Measurements from ENCODE around the gene RAD51B.

Gene RAD51B

DNA sequence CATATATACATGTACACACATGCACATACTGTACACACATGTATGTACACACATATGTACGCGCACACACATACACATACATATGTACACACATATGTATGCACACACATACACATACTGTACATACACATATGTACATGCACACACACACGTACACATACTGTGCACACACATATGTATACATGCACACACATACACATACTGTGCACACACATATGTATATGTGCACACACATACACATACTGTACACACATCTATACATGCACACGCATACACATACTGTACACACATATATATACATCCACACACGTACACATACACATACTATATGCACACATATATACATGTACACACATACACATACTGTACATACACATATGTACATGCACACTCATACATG, 853.9 kb downstream of the RAD51B start:
- Histone ChIP-seq H3K4me3 (ENCODE audit: low read depth, low read length) (no peak overlapping the region), H3K36me3 (ENCODE audit: control insufficient read depth in 2 of 2, insufficient read depth in 1 of 2, low read length in 2 of 2) (no peaks in the 10 kb centered on the region), H3K27ac (ENCODE audit: extremely low read depth, low read depth, low read length) (no peak overlapping the region), H3K4me1 (ENCODE audit: control insufficient read depth, insufficient read depth, low read length) (no peaks in the 10 kb centered on the region), H3K9me3 (ENCODE audit: control insufficient read depth, insufficient read depth, low read depth, low read length) (no peaks in the 10 kb centered on the region)
- CTCF ChIA-PET, result no interaction called here
- TF ChIP-seq, protein P1, sequence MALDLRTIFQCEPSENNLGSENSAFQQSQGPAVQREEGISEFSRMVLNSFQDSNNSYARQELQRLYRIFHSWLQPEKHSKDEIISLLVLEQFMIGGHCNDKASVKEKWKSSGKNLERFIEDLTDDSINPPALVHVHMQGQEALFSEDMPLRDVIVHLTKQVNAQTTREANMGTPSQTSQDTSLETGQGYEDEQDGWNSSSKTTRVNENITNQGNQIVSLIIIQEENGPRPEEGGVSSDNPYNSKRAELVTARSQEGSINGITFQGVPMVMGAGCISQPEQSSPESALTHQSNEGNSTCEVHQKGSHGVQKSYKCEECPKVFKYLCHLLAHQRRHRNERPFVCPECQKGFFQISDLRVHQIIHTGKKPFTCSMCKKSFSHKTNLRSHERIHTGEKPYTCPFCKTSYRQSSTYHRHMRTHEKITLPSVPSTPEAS (tag by site-specific recombination; IDR thresholded peaks at IDR 0.05), result peak; percentile 76
- TF ChIP-seq ZNF2 (tag by site-specific recombination; IDR thresholded peaks at IDR 0.05), result no peak
- POLR2A ChIA-PET, result no interaction called here

DNA sequence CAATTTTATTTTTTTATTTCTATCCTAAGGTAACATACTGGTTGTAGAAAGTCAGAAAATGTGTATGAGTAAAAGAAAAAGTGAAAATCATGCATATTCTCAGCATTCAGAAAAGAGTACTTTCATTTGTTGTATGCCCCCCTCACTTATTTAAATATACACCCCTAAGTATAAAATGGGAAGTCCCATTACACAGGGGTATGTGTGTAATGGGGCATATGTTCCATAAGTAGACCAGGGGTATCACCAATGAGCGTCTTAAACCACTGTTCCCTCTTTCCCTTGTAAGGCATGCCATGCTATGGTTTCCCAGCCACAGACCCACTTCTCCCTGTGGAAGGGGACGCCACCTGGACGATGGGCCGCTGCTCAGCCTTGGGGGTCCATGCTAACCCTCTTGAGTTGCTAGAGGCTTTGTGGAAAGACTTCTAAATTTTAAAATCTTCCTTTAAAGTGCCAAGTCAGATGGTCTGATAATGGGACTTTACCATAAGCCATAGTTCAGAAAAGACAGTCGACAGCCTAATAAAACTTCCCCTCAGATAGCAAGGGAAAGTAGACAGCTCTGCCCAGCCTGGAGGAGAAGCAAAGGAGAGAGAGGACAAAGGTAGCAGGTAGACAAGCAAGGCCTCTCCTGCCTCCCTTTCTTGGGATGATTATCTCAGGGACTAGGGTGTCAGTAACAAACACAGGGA, 855.1 kb downstream of the RAD51B start:
- H3K4me1 ChIP-seq (ENCODE audit: control insufficient read depth, insufficient read depth, low read length), result no peaks in the 10 kb centered on the region
- no peak for TF ChIP-seq ZNF423 (tag by site-specific recombination; IDR thresholded peaks at IDR 0.05)
- no peak for TF ChIP-seq ZNF132 (tag by site-specific recombination; IDR thresholded peaks at IDR 0.05; ENCODE audit: borderline replicate concordance)
- TF ChIP-seq, protein P2, sequence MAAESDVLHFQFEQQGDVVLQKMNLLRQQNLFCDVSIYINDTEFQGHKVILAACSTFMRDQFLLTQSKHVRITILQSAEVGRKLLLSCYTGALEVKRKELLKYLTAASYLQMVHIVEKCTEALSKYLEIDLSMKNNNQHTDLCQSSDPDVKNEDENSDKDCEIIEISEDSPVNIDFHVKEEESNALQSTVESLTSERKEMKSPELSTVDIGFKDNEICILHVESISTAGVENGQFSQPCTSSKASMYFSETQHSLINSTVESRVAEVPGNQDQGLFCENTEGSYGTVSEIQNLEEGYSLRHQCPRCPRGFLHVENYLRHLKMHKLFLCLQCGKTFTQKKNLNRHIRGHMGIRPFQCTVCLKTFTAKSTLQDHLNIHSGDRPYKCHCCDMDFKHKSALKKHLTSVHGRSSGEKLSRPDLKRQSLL (tag by site-specific recombination; IDR thresholded peaks at IDR 0.05), result no peak
- H3K36me3 ChIP-seq (ENCODE audit: control insufficient read depth in 2 of 2, insufficient read depth in 1 of 2, low read length in 2 of 2), result no peaks in the 10 kb centered on the region
- POLR2A ChIA-PET, result no interaction called here
- CTCF ChIA-PET, result no interaction called here
- no peak overlapping the region for H3K4me3 ChIP-seq (ENCODE audit: low read depth, low read length)
- no peaks in the 10 kb centered on the region for H3K9me3 ChIP-seq (ENCODE audit: control insufficient read depth, insufficient read depth, low read depth, low read length)
- no peak overlapping the region for H3K27ac ChIP-seq (ENCODE audit: extremely low read depth, low read depth, low read length)

DNA sequence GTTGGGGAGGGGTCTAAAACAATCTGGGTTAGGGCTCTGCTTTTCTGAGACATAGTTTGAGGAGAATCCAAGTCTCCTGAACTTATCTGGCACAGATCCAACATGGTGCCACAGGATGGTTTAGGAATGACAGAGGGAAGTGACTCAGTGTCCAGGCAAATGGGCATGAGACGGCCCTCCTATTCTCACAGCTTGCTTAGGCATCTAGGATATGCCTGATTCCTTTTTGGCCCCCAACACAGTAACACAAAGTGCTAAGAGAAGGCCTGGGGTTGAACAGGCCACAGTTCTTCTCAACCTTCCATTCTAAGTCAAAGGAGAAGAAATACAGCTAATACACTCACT, 855.6 kb downstream of the RAD51B start:
- H3K36me3 ChIP-seq (ENCODE audit: control insufficient read depth in 2 of 2, insufficient read depth in 1 of 2, low read length in 2 of 2), result no peaks in the 10 kb centered on the region
- no peak overlapping the region for H3K27ac ChIP-seq (ENCODE audit: extremely low read depth, low read depth, low read length)
- no peak overlapping the region for H3K4me3 ChIP-seq (ENCODE audit: low read depth, low read length)
- no peaks in the 10 kb centered on the region for H3K4me1 ChIP-seq (ENCODE audit: control insufficient read depth, insufficient read depth, low read length)
- ChIA-PET CTCF (no interaction called here), POLR2A (no interaction called here)
- TF ChIP-seq ZSCAN16 (tag by site-specific recombination; IDR thresholded peaks at IDR 0.05), result no peak
- TF ChIP-seq ZNF335 (tag by site-specific recombination; conservative IDR thresholded peaks at IDR 0.05), result peak; percentile 29; the same call in 1 of the 2 replicates
- H3K9me3 ChIP-seq (ENCODE audit: control insufficient read depth, insufficient read depth, low read depth, low read length), result no peaks in the 10 kb centered on the region

DNA sequence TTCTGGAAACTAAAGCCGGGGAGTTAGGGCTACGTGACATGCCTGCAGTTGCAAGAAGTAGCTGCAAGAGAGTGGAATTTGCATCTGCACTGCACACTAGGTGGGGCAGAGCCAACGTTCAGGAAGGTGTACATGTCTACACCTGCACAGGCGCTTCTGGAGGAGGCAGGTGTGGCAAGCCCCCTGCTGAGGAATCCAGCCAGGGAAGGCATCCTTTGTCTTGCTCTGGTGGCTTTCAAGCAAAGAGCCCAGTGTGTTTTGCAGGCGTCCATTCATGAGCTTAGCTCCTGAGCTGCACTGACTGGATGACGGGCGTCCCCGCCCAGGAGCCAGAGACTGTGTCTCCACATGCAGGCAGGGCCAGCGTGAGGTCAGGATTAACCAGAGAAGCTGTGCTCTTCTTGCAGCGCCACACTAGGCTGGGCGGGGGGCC, 856.9 kb downstream of the RAD51B start:
- Histone ChIP-seq H3K36me3 (ENCODE audit: control insufficient read depth in 2 of 2, insufficient read depth in 1 of 2, low read length in 2 of 2) (no peaks in the 10 kb centered on the region), H3K4me3 (ENCODE audit: low read depth, low read length) (no peak overlapping the region), H3K27ac (ENCODE audit: extremely low read depth, low read depth, low read length) (no peak overlapping the region), H3K4me1 (ENCODE audit: control insufficient read depth, insufficient read depth, low read length) (no peaks in the 10 kb centered on the region), H3K9me3 (ENCODE audit: control insufficient read depth, insufficient read depth, low read depth, low read length) (no peaks in the 10 kb centered on the region)
- CTCF ChIA-PET, result no interaction called here
- POLR2A ChIA-PET, result no interaction called here
- TF ChIP-seq GLI4 (tag by site-specific recombination; IDR thresholded peaks at IDR 0.05) (no peak), ZNF785 (tag by site-specific recombination; IDR thresholded peaks at IDR 0.05) (no peak), KLF16 (tag by site-specific recombination; IDR thresholded peaks at IDR 0.05) (no peak), ZNF571 (tag by site-specific recombination; IDR thresholded peaks at IDR 0.05) (no peak), SP2 (tag by site-specific recombination; IDR thresholded peaks at IDR 0.05) (no peak), WT1 (tag by site-specific recombination; IDR thresholded peaks at IDR 0.05) (no peak), RBAK (tag by site-specific recombination; IDR thresholded peaks at IDR 0.05) (no peak), ZFP3 (tag by site-specific recombination; IDR thresholded peaks at IDR 0.05; ENCODE audit: low read depth) (no peak), ZNF561 (tag by site-specific recombination; IDR thresholded peaks at IDR 0.05; ENCODE audit: borderline replicate concordance) (no peak), ZNF654 (tag by site-specific recombination; IDR thresholded peaks at IDR 0.05; ENCODE audit: low read depth) (no peak), ZNF416 (tag by site-specific recombination; IDR thresholded peaks at IDR 0.05) (no peak), PRDM1 (tag by site-specific recombination; IDR thresholded peaks at IDR 0.05) (no peak), ZNF394 (tag by site-specific recombination; IDR thresholded peaks at IDR 0.05; ENCODE audit: borderline replicate concordance) (no peak)
- TF ChIP-seq, protein P3, sequence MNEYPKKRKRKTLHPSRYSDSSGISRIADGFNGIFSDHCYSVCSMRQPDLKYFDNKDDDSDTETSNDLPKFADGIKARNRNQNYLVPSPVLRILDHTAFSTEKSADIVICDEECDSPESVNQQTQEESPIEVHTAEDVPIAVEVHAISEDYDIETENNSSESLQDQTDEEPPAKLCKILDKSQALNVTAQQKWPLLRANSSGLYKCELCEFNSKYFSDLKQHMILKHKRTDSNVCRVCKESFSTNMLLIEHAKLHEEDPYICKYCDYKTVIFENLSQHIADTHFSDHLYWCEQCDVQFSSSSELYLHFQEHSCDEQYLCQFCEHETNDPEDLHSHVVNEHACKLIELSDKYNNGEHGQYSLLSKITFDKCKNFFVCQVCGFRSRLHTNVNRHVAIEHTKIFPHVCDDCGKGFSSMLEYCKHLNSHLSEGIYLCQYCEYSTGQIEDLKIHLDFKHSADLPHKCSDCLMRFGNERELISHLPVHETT (tag by site-specific recombination; IDR thresholded peaks at IDR 0.05), result no peak
- TF ChIP-seq, protein P4, sequence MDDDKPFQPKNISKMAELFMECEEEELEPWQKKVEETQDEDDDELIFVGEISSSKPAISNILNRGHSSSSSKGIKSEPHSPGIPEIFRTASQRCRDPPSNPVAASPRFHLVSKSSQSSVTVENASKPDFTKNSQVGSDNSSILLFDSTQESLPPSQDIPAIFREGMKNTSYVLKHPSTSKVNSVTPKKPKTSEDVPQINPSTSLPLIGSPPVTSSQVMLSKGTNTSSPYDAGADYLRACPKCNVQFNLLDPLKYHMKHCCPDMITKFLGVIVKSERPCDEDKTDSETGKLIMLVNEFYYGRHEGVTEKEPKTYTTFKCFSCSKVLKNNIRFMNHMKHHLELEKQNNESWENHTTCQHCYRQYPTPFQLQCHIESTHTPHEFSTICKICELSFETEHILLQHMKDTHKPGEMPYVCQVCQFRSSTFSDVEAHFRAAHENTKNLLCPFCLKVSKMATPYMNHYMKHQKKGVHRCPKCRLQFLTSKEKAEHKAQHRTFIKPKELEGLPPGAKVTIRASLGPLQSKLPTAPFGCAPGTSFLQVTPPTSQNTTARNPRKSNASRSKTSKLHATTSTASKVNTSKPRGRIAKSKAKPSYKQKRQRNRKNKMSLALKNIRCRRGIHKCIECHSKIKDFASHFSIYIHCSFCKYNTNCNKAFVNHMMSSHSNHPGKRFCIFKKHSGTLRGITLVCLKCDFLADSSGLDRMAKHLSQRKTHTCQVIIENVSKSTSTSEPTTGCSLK (tag by site-specific recombination; IDR thresholded peaks at IDR 0.05), result no peak
- TF ChIP-seq, protein P2 (tag by site-specific recombination; IDR thresholded peaks at IDR 0.05), result no peak

All from HEK293 (cell line).